Osteoblast (primary cell): ENCODE measurements around the gene ZBTB5. TPM values are rescaled to one million over a fixed set of nuclear protein-coding genes. Genes with fewer than 3 reads are reported as not detected.

Experiments used
- DNase-seq: peaks from one replicate; pipeline ENCODE4 v3.0.0; 2011; ENCODE audit warnings: low spot score, mixed read lengths; ENCODE audit not compliant: insufficient read length; ENCODE audit errors: missing footprints
- H2AFZ ChIP-seq: 2 replicates; pipeline ENCODE4 v1.6.0; 2011; ENCODE audit warnings: mild to moderate bottlenecking, low read length
- H3K27ac ChIP-seq: 2 replicates; pipeline ENCODE4 v1.5.1; 2011; ENCODE audit warnings: mild to moderate bottlenecking, low read depth, low read length, moderate library complexity
- H3K27me3 ChIP-seq: 2 replicates; pipeline ENCODE4 v1.6.0; 2012; ENCODE audit warnings: mild to moderate bottlenecking, control low read depth, inconsistent platforms, low read length, moderate library complexity; ENCODE audit not compliant: insufficient read depth
- H3K36me3 ChIP-seq: 2 replicates; pipeline ENCODE4 v1.5.1; 2011; ENCODE audit warnings: mild to moderate bottlenecking, low read length, control low read depth, moderate library complexity; ENCODE audit not compliant: insufficient read depth
- H3K4me1 ChIP-seq: 2 replicates; pipeline ENCODE4 v1.5.1; 2011; ENCODE audit warnings: mild to moderate bottlenecking, low read length, control low read depth, moderate library complexity; ENCODE audit not compliant: insufficient read depth
- H3K4me2 ChIP-seq: 2 replicates; pipeline ENCODE4 v1.6.0; 2011; ENCODE audit warnings: mild to moderate bottlenecking, low read length; ENCODE audit not compliant: insufficient read depth
- H3K4me3 ChIP-seq: fragments of 200-600 bp; sonication (generic); 3 replicates; pipeline ENCODE4 v1.5.1; 2012; ENCODE audit warnings: mild to moderate bottlenecking, low read length, inconsistent platforms; ENCODE audit not compliant: insufficient read depth
- H3K79me2 ChIP-seq: 2 replicates; pipeline ENCODE4 v1.6.0; 2012; ENCODE audit warnings: mild to moderate bottlenecking, low read length, control low read depth, inconsistent platforms; ENCODE audit not compliant: insufficient read depth
- H3K9me3 ChIP-seq: 2 replicates; pipeline ENCODE4 v1.5.1; 2011; ENCODE audit warnings: low read depth, low read length, control low read depth
- H4K20me1 ChIP-seq: 2 replicates; pipeline ENCODE4 v1.6.0; 2012; ENCODE audit warnings: mild to moderate bottlenecking, low read length, control low read depth; ENCODE audit not compliant: insufficient read depth
- CTCF ChIP-seq: IDR thresholded peaks from 2 replicates; pipeline ENCODE4 v1.5.1; 2011; ENCODE audit warnings: mild to moderate bottlenecking, low read depth, low read length, moderate library complexity; ENCODE audit errors: extremely low read depth
- total RNA-seq: library from RNA; depleted of rRNA; stranded (reverse); fragments of >200 nt; gene quantifications from 2 replicates; pipeline ENCODE4 v1.2.3, GENCODE V29; 2012

Gene ZBTB5
- total RNA-seq, 1 donor, result 11.6 TPM

- DNase-seq, result no peak
- no peak overlapping the region for H3K4me2 ChIP-seq
- H3K27me3 ChIP-seq, result no peaks in the 10 kb centered on the region
- H2AFZ ChIP-seq, result no peak overlapping the region
- H3K36me3 ChIP-seq, result peaks cover 88% of the 10 kb centered on the region
- H3K79me2 ChIP-seq, result peaks cover 58% of the 10 kb centered on the region
- H3K9me3 ChIP-seq, result no peaks in the 10 kb centered on the region
- no peak overlapping the region for H3K4me3 ChIP-seq
- no peaks in the 10 kb centered on the region for H3K4me1 ChIP-seq
- H4K20me1 ChIP-seq, result peaks cover 16% of the 10 kb centered on the region
- TF ChIP-seq CTCF, result no peak
- H3K27ac ChIP-seq, result no peak overlapping the region
Measured at GRCh38 chr9:37437621-37438020, 27.6 kb downstream of the ZBTB5 start.

GRCh38 chr9:37437010-37437409 is 28.2 kb downstream of the ZBTB5 start:
- no peaks in the 10 kb centered on the region for H3K27me3 ChIP-seq
- peaks cover 84% of the 10 kb centered on the region for H3K36me3 ChIP-seq
- no peaks in the 10 kb centered on the region for H3K4me1 ChIP-seq
- no peaks in the 10 kb centered on the region for H3K9me3 ChIP-seq
- H3K4me2 ChIP-seq, result no peak overlapping the region
- no peak overlapping the region for H3K27ac ChIP-seq
- peaks cover 16% of the 10 kb centered on the region for H4K20me1 ChIP-seq
- no peak overlapping the region for H2AFZ ChIP-seq
- H3K79me2 ChIP-seq, result peaks cover 53% of the 10 kb centered on the region
- TF ChIP-seq CTCF, result no peak
- H3K4me3 ChIP-seq, result no peak overlapping the region
- no peak for DNase-seq

- peaks cover 84% of the 10 kb centered on the region for H3K36me3 ChIP-seq
- H3K79me2 ChIP-seq, result peaks cover 48% of the 10 kb centered on the region
- H3K9me3 ChIP-seq, result no peaks in the 10 kb centered on the region
- no peak overlapping the region for H2AFZ ChIP-seq
- DNase-seq, result no peak
- TF ChIP-seq CTCF, result no peak
- no peaks in the 10 kb centered on the region for H3K27me3 ChIP-seq
- no peak overlapping the region for H3K4me2 ChIP-seq
- peaks cover 16% of the 10 kb centered on the region for H4K20me1 ChIP-seq
- no peaks in the 10 kb centered on the region for H3K4me1 ChIP-seq
- H3K4me3 ChIP-seq, result no peak overlapping the region
- H3K27ac ChIP-seq, result no peak overlapping the region
Measured at GRCh38 chr9:37436540-37436939, 28.7 kb downstream of the ZBTB5 start.

- H4K20me1 ChIP-seq, result peaks cover 16% of the 10 kb centered on the region
- DNase-seq, result no peak
- peaks cover 31% of the 10 kb centered on the region for H3K79me2 ChIP-seq
Measured at GRCh38 chr9:37433867-37434371, 31.3 kb downstream of the ZBTB5 start.

More at GRCh38 chr9:37433867-37434371, 31.3 kb downstream of the ZBTB5 start:
- Histone ChIP-seq H2AFZ (no peak overlapping the region), H3K27me3 (no peaks in the 10 kb centered on the region), H3K27ac (no peak overlapping the region), H3K4me2 (no peak overlapping the region), H3K4me1 (no peaks in the 10 kb centered on the region), H3K36me3 (peaks cover 77% of the 10 kb centered on the region), H3K9me3 (no peaks in the 10 kb centered on the region), H3K4me3 (no peak overlapping the region)
- TF ChIP-seq CTCF, result no peak
